ENCODE measurements around the gene ARRDC2.
"Not testable (repeated sequence)": the region's sequence is repeated elsewhere in the genome, so short reads cannot be mapped to it uniquely, and the experiment has no call there.

GRCh38 chr19:17986569-17986968, 21.4 kb upstream of the ARRDC2 start:
- TF ChIP-seq ELF4 (IDR thresholded peaks at IDR 0.05); FOXM1 (IDR thresholded peaks at IDR 0.05; ENCODE audit: borderline replicate concordance); ARNT (IDR thresholded peaks at IDR 0.05); BHLHE40 (IDR thresholded peaks at IDR 0.05; ENCODE audit: borderline replicate concordance); HDGF (IDR thresholded peaks at IDR 0.05; ENCODE audit: borderline replicate concordance); PKNOX1 (IDR thresholded peaks at IDR 0.05); SP1 (IDR thresholded peaks at IDR 0.05); NFRKB (IDR thresholded peaks at IDR 0.05); TARDBP (IDR thresholded peaks at IDR 0.05); FOXK2 (IDR thresholded peaks at IDR 0.05): not testable (repeated sequence)

Data from HEK293T (cell line).